ENCODE results near the gene COP1.
"Not testable (repeated sequence)": the region's sequence is repeated elsewhere in the genome, so short reads cannot be mapped to it uniquely, and the experiment has no call there.

COP1 gene

DNA sequence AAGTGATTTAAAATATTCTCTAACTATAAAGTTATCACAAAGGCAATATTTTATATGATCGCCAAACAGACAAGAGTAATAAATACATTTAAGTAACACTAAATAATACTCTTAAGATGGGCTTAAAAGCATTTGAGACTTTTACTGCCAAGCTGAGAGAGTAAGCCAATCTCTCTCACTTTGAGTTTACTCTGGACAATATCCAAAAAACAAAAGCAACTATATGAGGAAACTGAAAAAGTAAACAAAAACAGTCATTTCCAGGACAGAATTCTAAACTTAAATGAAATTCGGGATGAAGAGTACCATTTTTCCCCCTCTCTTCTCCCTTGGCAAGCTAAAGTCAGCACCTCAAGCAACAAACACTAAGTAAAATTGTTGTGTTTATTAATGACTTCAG is 173.2 kb downstream of the COP1 start:
- DNase-seq (ENCODE audit: low spot score), result no peak

DNA sequence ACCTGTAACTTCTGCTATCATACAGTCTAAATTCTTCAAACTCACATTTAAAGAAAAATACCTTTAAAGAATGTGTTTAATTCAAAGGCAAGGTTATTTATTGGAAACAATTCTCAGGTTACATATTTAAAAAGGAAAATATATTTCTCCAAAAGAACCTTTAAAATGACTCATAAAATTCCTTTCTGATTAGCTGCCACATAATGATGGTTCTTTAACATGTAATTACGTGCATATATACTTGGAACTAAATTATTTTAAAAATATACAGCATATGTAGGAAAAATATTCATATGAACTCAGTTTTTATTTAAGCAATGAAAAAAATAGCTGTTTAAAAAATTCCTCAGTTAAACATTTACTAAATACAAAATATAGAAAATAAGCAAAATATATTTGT is 173.6 kb downstream of the COP1 start:
- DNase-seq (ENCODE audit: low spot score), result no peak

DNA sequence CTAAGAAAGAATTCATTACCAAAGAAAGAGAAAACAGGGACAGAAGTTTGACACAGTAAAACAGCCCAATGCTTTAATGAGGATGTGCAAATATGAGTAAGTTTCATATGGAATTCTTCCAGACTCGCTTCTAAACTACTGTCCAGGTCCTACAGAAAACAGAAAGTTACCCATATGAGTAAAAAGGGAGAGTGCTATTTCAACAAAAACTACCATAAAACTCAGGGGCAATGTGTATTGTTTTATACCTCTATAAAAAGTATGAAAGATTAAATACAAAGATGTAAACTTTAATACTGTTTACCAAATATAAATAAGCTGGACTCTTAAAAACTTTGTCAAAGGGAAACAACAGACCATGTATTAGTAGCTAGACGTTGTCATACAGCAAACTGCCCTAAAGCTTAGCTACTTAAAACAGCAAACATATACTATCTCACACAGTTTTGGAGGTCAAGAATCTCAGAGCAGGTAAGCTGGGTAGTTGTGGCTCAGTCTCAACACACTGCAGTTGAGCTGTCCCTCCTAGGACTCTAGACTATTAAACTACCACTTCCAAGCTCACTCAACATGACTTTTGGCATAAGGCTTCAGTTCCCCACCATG is 174.9 kb downstream of the COP1 start:
- no peak for DNase-seq (ENCODE audit: low spot score)

DNA sequence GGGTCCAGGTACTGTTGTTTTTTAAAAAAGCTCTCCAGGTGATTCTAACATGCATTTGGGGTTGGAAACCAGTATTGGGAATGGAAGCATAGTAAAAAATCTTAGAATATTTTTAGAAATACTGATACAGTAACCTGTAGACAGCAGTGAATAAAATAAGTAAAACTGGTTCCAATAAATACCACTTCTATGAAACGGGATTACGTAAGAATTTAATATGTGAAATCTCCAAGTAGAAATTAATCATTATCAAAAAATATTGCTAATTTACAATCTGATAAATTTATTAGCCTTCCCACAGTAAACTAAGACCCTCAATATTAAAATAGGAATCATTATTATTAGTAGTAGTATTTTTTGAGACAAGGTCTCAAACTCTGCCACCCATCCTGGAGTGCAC is 177.5 kb downstream of the COP1 start:
- no peak for DNase-seq (ENCODE audit: low spot score)

DNA sequence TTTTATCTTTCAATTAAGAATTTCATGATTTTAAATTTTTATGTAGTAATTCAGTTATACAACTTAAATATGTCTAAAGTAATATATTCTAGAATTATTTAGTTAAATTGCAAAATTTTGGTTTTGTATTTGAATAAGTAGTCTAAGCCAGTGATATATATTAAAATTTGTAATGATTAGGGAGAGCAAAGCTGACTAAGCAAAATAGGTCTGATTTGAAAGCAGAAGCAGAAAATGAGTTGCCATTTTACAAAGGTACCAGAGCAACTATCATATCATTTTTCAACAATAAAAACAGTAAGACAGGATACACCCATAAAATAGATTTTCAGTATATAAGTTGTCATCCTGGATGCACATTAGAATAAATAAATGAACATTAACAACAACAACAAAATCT is 177.9 kb downstream of the COP1 start:
- no peak for DNase-seq (ENCODE audit: low spot score)

DNA sequence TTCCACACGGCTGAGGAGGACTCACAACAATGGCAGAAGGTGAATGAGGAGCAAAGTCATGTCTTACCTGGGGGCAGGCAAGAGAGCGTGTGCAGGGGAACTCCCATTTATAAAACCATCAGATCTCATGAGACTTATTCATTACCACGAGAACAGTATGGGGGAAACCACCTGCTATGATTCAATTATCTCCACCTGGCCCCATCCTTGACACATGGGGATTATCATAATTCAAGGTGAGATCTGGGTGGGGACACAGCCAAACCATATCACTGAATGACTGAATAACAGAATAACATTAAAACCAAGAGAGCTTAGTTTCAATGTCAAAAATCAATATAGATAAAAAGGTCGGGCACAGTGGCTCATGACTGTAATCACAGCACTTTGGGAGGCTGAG is 179.2 kb downstream of the COP1 start:
- not testable (repeated sequence) for DNase-seq (ENCODE audit: low spot score)

DNA sequence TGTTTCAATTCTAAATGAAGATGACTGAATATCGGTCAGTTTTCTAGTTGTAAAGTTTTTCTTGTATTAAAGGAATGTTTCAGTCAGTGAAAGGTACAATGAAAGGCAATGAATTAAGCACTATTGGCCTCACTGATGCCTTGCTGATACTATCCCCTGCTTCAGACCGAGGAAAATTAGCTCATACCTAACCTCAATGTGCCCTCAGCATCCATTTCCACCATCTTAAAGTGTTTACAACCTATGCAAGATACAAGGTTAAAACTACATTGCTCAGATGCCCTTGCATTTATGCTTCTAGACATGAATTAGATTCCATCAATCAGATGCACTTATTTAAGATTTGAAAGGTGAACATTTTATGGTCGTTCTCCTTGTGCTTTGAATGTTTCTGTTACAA is 184.5 kb downstream of the COP1 start:
- no peak for DNase-seq (ENCODE audit: low spot score)

DNA sequence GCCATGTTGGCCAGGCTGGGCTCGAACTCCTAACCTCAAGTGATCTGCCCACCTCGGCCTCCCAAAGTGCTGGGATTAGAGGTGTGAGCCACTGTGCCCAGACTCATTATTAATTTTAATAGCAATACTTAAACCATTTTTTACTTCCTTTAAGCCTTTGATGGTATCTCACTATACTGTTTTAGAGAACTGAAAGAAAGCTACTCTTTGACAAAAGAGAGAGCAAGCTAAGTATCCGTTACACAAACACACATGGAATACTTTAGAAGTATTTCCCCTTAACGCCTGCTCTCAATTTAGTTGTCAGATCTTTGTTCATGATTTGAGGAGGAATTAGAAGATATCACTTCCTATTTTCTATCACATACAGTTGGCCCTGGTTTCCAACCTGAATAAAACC is 189.4 kb downstream of the COP1 start:
- no peak for DNase-seq (ENCODE audit: low spot score)

DNA sequence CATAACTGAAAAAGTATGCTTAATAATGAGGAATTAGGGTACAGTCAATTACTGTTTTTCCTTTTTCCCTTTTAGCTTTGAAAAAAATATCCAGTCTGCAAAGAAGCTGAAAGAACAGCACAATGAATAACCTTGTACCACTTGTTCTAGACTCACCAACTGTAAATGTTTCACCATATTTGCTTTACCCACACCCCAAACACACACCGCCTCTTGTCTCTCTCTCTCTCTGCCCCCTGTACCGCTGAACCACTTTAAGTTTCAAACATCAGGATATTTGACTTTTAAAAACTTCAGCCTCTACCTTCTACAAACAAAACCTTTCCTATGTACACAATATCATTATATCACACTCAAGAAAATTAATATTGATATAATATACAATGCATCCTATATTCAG is 197.1 kb downstream of the COP1 start:
- DNase-seq (ENCODE audit: low spot score), result no peak

DNA sequence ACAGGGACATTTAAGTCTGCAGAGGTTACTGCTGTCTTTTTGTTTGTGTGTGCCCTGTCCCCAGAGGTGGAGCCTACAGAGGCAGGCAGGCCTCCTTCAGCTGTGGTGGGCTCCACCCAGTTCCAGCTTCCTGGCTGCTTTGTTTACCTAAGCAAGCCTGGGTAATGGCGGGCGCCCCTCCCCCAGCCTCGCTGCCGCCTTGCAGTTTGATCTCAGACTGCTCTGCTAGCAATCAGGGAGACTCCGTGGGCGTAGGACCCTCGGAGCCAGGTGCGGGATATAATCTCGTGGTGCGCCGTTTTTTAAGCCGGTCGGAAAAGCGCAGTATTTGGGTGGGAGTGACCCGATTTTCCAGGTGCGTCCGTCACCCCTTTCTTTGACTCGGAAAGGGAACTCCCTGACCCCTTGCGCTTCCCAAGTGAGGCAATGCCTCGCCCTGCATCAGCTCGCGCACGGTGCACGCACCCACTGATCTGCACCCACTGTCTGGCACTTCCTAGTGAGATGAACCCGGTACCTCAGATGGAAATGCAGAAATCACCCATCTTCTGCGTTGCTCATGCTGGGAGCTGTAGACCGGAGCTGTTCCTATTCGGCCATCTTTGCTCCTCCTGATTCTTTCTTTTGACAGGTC is 199.2 kb downstream of the COP1 start:
- not testable (repeated sequence) for DNase-seq (ENCODE audit: low spot score)

DNA sequence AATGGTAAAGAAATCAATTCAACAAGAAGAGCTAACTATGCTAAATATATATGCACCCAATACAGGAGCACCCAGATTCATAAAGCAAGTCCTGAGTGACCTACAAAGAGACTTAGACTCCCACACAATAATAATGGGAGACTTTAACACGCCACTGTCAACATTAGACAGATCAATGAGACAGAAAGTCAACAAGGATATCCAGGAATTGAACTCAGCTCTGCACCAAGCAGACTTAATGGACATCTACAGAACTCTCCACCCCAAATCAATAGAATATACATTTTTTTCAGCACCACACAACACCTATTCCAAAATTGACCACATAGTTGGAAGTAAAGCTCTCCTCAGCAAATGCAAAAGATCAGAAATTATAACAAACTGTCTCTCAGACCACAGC is 212.4 kb downstream of the COP1 start:
- not testable (repeated sequence) for DNase-seq (ENCODE audit: low spot score)

DNA sequence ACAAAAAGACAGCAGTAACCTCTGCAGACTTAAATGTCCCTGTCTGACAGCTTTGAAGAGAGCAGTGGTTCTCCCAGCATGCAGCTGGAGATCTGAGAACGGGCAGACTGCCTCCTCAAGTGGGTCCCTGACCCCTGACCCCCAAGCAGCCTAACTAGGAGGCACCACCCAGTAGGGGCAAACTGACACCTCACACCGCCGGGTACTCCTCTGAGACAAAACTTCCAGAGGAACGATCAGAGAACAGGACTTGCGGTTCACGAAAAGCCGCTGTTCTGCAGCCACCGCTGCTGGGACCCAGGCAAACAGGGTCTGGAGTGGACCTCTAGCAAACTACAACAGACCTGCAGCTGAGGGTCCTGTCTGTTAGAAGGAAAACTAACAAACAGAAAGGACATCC is 214.3 kb downstream of the COP1 start:
- not testable (repeated sequence) for DNase-seq (ENCODE audit: low spot score)

DNA sequence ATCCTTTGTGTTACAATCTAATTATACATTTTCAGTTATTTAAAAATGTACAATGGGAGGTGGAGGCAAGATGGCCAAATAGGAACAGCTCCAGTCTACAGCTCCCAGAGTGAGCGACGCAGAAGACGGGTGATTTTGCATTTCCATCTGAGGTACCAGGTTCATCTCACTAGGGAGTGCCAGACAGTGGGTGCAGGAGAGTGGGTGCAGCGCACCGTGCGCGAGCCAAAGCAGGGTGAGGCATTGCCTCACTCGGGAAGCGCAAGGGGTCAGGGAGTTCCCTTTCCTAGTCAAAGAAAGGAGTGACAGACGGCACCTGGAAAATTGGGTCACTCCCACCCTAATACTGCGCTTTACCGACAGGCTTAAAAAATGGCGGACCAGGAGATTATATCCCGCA is 214.9 kb downstream of the COP1 start:
- DNase-seq (ENCODE audit: low spot score), result not testable (repeated sequence)

DNA sequence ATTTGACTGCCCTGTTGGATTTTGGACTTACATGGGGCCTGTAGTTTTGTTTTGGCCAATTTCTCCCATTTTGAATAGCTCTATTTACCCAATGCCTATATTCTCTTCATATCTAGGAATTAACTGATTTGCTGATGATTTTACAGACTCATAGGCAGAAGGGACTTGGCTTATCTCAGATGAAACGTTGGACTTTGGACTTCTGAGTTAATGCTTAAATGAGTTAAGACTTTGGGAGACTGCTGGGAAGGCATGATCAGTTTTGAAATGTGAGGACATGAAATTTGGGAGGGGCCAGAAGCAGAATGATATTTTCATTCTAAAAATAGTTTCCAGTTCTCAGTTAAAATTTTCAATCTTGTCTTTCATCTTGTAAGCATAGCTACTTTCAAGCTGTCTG is 222.3 kb downstream of the COP1 start:
- DNase-seq (ENCODE audit: low spot score), result no peak

DNA sequence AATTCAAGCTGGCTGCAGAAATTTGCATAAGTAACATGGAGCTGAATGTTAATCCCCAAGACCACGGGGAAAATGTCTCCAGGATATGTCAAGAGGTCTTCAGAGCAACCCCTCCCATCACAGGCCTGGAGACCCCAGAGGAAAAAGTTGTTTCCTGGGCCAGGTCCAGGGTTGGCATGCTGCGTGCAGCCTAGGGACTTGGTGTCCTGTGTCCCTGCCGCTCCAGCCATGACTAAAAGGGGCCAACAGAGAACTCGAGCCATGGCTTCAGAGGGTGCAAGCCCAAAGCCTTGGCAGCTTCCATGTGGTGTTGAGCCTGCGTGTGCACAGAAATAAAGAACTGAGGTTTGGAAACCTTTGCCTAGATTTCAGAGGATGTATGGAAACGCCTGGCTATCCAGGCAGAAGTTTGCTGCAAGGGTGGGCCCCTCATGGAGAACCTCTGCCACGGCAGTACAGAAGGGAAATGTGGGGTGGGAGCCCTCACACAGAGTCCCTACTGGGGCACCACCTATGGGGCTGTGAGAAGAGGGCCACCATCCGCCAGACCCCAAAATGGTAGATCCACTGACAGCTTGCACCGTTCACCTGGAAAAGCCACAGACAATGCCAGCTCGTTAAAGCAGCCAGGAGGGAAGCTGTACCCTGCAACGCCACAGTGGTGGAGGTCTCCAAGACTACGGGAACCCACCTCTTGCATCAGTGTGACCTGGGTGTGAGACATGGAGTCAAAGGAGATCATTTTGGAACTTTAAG is 222.9 kb downstream of the COP1 start:
- DNase-seq (ENCODE audit: low spot score), result no peak

DNA sequence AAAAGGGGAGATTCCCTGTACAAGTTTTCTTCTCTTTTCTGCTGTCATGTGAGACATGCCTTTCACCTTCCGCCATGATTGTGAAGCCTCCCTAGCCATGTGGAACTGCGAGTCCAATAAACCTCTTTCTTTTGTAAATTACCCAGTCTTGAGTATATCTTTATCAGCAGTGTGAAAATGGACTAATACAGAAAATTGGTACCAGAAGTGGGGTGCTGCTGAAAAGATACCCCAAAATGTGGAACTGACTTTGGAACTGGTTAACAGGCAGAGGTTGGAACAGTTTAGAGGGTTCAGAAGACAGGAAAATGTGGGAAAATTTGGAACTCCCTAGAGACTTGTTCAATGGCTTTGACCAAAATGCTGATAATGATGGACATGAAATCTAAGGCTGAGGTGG is 223.7 kb downstream of the COP1 start:
- not testable (repeated sequence) for DNase-seq (ENCODE audit: low spot score)

DNA sequence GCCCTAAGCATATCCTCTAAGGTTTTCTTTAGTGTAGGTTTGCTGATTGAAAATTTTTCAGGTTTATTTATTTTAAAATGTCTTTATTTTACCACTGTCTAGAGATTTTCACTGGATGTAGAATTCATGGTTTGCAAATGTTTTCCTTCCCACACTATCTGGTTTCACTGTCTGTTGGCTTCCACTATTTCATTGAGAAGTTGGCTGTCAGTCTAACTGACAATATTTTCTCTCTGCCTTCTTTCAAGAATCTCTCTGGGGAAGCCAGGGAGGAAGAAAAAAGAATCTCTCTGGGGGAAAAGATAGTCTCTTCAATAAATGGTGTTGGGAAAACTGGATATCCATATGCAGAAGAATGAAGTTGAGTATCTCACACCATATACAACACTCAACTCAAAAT is 226.0 kb downstream of the COP1 start:
- DNase-seq (ENCODE audit: low spot score), result no peak

DNA sequence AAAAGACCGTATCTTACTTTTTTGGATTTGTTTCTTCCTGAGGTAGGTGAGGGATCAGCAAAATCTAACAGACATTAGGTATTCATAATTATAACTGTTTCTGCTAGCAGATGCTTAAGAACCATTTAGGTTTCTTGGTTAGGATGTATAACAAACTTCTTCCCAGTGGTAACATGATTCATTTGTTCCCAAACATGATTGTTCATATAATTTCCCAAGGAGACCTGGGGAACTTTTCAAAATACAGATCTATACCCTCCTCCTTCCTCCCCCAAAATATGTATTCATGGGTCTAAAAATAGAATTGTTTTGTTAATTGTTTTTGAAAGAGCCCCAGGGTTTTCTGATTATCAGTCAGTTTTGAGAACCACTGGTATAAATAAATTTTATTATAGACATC is 228.2 kb downstream of the COP1 start:
- no peak for DNase-seq (ENCODE audit: low spot score)

DNA sequence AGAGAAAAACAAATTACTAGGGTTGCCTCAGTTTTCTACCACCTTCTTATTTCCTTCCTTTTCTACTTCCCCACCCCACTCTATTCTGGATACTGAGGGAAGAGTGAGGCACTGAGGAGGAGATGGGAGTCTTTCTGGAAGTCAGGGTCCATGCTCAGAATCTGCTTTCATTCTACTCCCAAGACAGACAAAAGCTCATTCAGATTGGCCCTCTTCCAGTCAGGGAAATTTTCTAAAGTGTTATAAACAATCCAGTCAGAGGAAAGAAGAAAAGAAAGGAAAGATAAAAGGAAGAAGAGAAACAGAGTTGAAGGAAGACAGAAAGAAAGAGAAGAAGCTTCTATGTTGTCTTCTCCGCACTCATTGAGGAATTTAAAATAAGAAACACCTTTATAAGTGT is 228.6 kb downstream of the COP1 start:
- no peak for DNase-seq (ENCODE audit: low spot score)

DNA sequence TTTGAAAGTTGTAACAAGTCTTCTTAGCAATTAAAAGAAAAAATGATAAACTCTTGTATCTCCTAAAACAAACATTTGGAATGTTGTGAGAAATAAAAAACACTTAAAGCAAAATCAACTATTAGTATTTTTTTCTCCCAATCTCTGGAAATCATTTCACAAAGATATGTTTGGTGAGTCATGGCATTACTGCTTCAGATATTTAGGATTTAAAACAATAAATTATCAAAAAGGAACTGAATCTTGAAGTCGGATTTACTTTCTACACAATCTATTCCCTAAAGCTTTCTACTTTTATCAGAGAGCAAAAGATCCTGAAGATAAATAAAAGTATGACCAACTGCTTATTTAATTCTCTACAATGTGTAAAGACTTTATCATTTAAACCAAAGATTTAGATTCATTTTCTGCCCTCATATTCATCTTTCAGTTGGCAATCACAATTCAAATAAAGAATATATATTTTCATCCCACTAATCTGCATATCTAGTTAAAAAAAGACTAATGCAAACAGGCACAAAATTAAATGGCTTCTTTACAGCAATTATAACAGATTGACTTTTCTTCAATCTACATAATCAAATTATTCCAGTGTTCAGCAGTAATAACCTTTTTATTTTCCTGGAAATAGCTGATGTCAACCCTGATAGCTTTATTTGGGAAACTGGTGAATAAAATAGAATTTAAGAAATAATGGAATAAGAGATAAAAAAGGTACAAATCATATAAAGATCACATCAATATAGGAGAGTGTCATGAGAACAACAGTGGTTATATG is 230.0 kb downstream of the COP1 start:
- DNase-seq (ENCODE audit: low spot score), result no peak

DNA sequence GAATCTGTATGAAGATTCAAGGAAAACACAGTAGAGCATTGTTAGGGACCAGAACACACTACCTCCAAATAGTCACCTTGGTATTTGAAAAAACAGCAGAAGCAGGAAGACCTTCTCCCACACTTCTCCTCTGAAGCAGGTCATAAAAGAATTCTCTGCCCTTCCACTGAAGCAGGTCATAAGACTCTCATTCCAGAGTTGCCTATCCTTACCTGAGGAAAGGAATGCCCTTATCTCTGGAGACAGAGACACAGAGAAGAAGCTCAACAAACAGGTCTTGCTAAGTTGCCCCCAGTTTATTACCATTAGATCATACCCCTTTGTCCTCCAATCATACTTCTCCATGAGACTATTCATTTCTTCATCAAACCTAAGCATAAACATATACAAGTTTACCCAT is 237.9 kb downstream of the COP1 start:
- no peak for DNase-seq (ENCODE audit: low spot score)

DNA sequence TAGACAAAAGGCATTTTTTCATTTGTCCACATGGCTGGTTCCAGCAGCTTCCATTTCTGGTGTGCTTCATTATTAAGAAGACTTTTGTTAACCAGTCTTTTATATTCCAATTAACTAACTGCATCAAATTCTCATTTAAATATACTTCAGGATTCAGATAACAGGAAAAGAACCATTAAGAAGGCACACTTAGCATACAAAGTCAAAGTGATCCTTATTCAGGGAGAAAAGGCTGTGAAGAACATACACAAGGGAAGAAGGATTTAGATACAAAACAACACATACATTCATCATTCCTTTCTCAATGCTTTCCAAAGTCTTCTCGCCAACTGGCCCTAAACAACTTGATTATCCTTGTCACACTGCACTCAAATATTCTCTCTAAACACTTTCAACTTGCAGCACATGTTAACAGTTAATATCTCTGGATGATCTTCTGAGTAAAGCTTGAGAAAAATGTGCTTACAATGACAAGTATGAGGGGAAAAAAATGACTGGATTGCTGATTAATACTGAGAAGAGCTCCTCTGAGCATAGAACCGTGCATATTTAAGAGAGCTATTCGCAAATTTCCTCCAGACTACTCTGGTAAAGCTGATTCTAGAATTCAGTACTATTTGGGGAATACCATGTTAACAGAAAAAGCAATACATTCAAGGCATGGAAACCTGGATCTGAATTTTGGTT is 238.5 kb downstream of the COP1 start:
- no peak for DNase-seq (ENCODE audit: low spot score)
